Measurements from ENCODE around the gene PPM1E. TPM values are rescaled to one million over a fixed set of nuclear protein-coding genes. Genes with fewer than 3 reads are reported as not detected.
"Not testable (repeated sequence)": the region's sequence is repeated elsewhere in the genome, so short reads cannot be mapped to it uniquely, and the experiment has no call there.

The PPM1E gene
- total RNA-seq = 0.39 TPM

DNA sequence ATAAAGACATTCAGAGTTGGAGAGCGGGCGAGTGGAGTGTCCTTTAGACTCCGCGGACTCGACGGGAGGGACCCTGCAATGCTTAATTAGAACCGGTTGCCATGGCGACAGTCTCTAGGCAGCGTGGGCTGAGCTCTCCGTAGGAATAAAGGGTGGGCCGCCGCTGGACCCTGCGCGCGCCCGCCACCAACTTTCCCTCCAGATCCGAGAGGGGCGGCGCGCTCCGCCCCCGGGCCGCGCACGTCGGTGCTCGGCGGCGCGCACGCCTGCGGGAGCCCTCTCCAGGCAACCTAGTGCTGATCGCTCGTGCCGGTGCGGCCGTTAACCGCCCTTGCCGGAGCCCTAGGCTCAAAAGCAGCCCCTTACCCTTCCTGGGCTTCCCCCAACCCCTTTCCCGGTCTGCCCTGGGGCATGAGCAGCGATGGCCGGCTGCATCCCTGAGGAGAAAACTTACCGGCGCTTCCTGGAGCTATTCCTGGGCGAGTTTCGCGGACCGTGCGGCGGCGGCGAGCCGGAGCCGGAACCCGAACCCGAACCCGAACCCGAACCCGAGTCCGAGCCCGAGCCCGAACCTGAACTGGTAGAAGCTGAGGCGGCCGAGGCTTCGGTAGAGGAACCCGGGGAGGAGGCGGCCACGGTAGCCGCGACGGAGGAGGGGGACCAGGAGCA lies at the start of gene PPM1E:
Gene PPM1E, plus strand, starts transcription at position 278 of the 669 bp plus-strand sequence.
- DNase-seq (ENCODE audit: low spot score) = no peak

DNA sequence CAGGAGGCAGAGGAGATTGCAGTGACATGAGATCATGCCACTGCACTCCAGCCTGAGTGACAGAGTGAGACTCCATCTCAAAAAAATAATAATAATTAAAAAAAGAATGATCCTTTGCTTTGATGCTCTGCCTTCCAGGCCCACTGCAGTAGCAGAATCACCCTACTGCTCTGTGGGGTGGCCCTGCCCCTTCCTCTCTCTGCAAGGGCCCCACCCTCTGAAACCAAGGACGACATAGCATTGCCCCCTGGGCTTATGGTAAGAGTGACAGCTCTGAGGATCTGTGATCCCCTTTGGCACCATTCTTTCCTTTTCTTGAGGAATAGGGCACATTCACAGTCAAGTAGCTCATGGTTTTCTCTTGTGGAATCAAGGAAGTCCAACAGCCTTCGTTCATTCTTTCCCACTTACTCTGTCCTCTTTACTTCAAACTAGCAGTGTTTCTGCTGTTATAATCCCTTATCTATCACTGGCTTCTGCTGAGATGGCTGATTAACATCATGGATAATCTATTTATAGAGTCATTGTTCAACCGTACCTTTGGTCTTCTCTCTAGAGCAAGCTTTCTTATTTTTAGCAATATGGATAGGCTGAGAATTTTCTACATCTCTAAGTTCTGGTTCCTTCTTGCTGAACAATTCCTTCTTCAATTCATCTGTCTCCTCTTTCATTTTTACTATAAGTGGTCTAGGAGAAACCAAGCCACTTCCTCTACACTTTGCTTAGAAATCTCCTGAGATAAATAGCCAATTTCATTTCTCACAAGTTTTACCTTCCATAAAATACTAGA lies 49.1 kb upstream of the PPM1E start:
- no peak for DNase-seq (ENCODE audit: low spot score)

DNA sequence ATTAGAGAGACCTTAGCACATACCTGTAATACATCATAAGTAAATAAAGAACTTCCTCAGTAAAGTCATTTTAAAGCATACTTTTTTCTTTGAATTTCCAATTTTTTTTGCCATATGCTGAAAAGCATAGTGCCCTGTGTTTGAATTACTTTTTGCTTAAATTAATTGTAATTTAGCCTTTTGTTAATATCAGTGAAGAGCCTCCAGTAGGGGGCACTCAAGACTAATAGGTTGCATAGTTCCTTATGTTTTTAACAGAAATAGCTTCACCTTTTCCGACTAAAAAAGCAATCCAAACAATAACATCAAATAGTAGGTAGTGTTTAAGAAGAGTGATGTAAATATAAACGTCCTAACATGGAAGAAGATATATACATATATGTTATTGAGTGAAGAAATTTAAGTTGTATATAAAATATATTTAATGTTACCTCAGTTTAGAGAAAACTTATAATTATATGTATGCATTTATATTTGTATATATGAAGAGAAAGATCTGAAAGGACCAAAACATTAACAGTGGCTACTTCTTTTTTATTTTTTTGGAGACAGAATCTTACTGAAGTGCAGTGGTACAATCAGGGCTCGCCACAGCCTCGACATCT lies 44.6 kb upstream of the PPM1E start:
- DNase-seq (ENCODE audit: low spot score) = no peak

GRCh38 chr17:58722274-58722673 lies 33.4 kb upstream of the PPM1E start:
- DNase-seq (ENCODE audit: low spot score) = no peak

GRCh38 chr17:58722696-58723095 lies 33.0 kb upstream of the PPM1E start:
- DNase-seq (ENCODE audit: low spot score) = no peak

- no peak for DNase-seq (ENCODE audit: low spot score)
Observed at GRCh38 chr17:58728798-58729197, 26.9 kb upstream of the PPM1E start.

GRCh38 chr17:58730937-58731336 lies 24.7 kb upstream of the PPM1E start:
- DNase-seq (ENCODE audit: low spot score) = no peak

DNA sequence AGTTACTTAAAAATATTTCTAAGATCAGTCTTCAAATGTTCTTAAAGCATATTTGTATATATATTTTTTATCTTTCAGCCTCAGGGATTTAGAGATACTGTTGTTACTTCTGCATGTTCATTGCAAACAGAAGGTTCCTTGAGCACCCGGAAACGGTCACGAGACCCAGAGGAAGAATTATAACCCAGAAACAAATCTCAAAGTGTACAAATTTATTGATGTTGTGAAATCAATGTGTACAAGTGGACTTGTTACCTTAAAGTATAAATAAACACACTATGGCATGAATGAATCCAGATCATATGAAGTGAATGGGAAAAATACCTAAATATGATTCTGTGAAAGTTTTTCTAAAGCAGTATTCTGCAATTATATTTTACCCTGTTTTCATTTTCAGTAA lies 21.6 kb upstream of the PPM1E start:
- no peak for DNase-seq (ENCODE audit: low spot score)

- no peak for DNase-seq (ENCODE audit: low spot score)
Observed at GRCh38 chr17:58734811-58735210, 20.8 kb upstream of the PPM1E start.

- DNase-seq (ENCODE audit: low spot score) = no peak
Observed at GRCh38 chr17:58741121-58741625, 14.5 kb upstream of the PPM1E start.

- no peak for DNase-seq (ENCODE audit: low spot score)
Observed at GRCh38 chr17:58747674-58748073, 8.0 kb upstream of the PPM1E start.

DNA sequence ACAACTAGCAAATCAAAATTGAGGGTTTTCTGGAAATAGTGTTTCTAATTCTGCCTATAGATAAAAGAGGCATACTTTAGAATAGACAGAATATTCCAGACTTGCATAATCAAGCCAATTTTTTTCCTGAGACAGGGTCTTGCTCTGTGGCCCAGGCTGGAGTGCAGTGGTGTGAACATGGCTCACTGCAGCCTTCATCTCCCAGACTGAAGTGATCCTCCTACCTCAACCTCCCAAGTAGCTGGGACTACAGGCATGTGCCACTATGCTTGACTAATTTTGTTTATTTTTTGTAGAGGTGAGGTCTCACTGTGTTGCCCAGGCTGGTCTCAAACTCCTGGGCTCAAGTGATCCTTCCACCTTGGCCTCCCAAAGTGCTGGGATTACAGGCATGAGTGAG lies 6.0 kb upstream of the PPM1E start:
- not testable (repeated sequence) for DNase-seq (ENCODE audit: low spot score)

- DNase-seq (ENCODE audit: low spot score) = no peak
Observed at GRCh38 chr17:58753026-58753425, 2.6 kb upstream of the PPM1E start.

GRCh38 chr17:58755269-58755576 lies 431 bp upstream of the PPM1E start:
- no peak for DNase-seq (ENCODE audit: low spot score)

- DNase-seq (ENCODE audit: low spot score) = no peak
Observed at GRCh38 chr17:58756246-58757161, 850 bp downstream of the PPM1E start.

DNA sequence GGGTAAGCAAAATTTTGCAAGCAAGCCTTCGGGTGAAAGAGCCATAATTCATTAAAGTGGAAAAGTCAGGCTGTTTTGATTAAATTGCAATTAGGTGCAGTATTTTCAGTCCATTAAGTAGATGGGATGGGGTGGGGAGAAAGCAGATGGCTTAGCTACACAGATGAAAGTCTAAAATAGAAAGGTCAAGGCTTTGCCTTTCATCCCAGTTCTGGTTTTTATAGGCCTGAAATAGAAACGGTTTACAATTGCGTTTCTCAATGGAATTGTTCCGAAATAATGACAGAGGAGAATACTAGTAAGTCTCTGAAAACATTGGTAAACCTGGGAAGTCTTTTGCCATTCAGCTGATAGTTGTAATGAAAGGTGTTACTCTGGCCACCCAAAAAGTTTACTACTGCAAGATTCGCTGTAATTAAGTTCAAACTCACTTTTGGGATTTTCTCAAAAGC lies 1.5 kb downstream of the PPM1E start:
- DNase-seq (ENCODE audit: low spot score) = no peak

- DNase-seq (ENCODE audit: low spot score) = no peak
Observed at GRCh38 chr17:58758890-58759289, 3.2 kb downstream of the PPM1E start.

DNA sequence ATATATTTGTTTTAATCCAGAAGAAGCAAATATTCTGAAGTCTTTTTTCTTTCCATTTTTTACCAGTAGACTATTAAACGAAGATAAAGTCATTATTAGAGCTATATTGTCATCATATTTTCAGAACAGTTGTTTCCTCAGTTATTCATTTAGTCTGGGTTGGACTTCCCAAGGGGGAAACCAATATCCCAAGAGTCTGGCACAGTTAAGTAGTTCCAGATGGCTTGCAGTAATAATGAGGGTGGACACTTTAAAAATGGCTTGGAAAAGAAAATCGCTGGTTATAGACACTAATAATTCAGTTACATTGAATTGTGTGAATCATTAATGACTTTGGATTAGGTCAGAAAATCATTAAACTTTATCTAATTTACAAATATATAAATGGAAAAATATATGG lies 3.9 kb downstream of the PPM1E start:
- DNase-seq (ENCODE audit: low spot score) = no peak

DNA sequence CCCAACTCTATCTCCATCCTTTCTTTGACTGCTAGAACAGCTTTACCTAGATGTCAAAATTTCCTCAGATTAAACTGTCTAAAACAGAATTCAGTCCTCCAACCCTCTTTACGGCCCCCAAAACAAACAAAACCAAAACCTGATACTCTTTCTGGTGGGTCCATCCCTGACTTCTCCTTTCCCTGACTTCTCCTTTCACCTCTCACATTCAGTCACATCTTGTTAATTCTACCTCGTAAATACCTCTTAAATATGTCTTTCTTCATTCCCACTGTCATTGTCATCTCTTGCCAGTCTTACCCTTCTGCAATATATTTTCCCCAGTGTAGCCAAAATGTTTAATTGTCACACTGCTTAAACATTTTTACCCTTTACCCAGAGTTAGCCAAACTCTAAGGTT lies 4.6 kb downstream of the PPM1E start:
- no peak for DNase-seq (ENCODE audit: low spot score)

DNA sequence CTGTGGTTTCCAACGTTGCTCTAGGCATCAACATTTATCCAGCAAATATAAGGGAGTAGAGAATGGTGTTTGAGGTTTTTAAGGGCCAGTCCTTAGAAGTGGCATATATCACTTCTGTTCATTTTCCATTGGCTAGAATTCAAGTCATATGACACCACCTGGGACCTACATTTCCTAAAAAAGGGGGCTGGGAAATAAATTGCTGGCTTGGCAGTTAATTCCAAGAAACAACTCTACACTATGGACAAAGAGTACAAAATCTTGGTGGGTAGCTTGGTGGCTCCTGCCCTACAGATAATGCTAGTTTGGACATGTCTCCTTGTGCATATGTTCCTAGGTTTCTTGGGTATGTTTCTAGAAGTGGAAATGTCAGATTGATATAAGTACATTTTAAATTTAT lies 7.6 kb downstream of the PPM1E start:
- DNase-seq (ENCODE audit: low spot score) = no peak

DNA sequence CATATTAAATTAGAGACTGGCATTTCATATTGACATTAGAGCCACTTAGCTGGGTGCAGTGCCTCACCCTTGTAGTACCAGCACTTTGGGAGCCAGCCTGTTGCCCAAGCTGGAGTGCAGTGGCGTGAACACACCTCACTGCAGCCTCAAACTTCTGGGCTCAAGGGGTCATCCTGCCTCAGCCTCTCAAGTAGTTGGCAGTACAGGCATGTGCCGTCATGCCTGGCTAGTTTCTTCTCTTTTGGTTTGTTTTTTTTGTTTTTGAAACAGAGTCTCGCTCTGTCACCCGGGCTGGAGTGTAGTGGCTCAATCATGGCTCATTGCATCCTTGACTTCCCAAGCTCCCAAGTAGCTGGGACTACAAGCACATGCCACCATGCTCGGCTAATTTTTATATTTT lies 8.7 kb downstream of the PPM1E start:
- no peak for DNase-seq (ENCODE audit: low spot score)

DNA sequence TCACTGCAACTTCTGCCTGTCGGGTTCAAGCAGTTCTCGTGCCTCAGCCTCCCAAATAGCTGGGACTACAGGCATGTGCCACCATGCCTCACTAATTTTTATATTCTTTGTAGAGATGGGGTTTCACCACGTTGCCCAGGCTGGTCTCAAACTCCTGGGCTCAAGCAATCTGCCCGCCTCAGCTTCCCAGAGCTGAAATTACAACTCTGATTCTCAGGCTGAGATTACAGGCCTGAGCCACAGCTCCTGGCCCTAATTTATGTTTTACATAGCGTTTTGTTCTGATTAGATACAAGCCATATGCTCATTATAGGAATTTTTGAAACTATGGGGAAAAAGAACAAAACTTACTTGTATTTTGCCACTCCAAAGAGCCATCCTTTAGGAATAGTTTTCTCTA lies 22.8 kb downstream of the PPM1E start:
- not testable (repeated sequence) for DNase-seq (ENCODE audit: low spot score)

All from ureter (tissue), 1 donor.